PC-3 (cell line): ENCODE results near the gene CD40. TPM values are rescaled to one million over a fixed set of nuclear protein-coding genes. Genes with fewer than 3 reads are reported as not detected.

Experiments
- ATAC-seq: fragments of 200-7000 bp; cut with Tn5 transposase; 2 replicates; pipeline ENCODE4 v1.9.1; 2020; ENCODE audit warnings: mild to moderate bottlenecking, moderate library complexity
- BruUV-seq: library from RNA; stranded (reverse); fragments of 400-500 nt; replicated peaks from 2 replicates; lab custom pipeline; 2021; lab: Mats Ljungman, UMichigan
- CTCF ChIA-PET: fragments of 300-600 bp; sonication (Branson Sonifier 250); formaldehyde crosslinking; loops from one replicate; lab custom pipeline; 2022; ENCODE audit warnings: antibody characterized with exemption; lab: Charles Lee
- POLR2A ChIA-PET: fragments of 300-600 bp; sonication (Branson Sonifier 250); formaldehyde crosslinking; loops from one replicate; lab custom pipeline; 2022; ENCODE audit warnings: antibody characterized with exemption; ENCODE audit not compliant: unreplicated experiment; lab: Charles Lee
- DNase-seq: peaks from one replicate; pipeline ENCODE4 v3.0.0-alpha.2; 2015
- H2AFZ ChIP-seq: fragments of 300-600 bp; sonication (generic); 2 replicates; pipeline ENCODE4 v1.6.0; 2016; ENCODE audit warnings: antibody characterized with exemption, low read length
- H3F3A ChIP-seq: fragments of 300-600 bp; sonication (generic); one replicate; pipeline ENCODE4 v1.6.0; 2017; ENCODE audit warnings: antibody characterized with exemption, low read length, control low read depth, mild to moderate bottlenecking; ENCODE audit not compliant: unreplicated experiment
- H3K27ac ChIP-seq: fragments of 300-600 bp; sonication (generic); 2 replicates; pipeline ENCODE4 v1.5.1; 2016; ENCODE audit warnings: mild to moderate bottlenecking, low read length
- H3K27me3 ChIP-seq: fragments of 300-600 bp; sonication (generic); 2 replicates; pipeline ENCODE4 v1.6.1; 2016; ENCODE audit warnings: low read length, mixed read lengths
- H3K36me3 ChIP-seq: fragments of 300-600 bp; sonication (generic); 2 replicates; pipeline ENCODE4 v1.6.1; 2016; ENCODE audit warnings: low read depth, mixed run types, low read length, mixed read lengths
- H3K4me1 ChIP-seq: fragments of 300-600 bp; sonication (generic); 2 replicates; pipeline ENCODE4 v1.5.1; 2016; ENCODE audit warnings: low read length; ENCODE audit not compliant: insufficient read depth
- H3K4me2 ChIP-seq: fragments of 300-600 bp; sonication (generic); 2 replicates; pipeline ENCODE4 v1.6.0; 2016; ENCODE audit warnings: low read length
- H3K4me3 ChIP-seq: fragments of 300-600 bp; sonication (generic); 2 replicates; pipeline ENCODE4 v1.5.1; 2016; ENCODE audit warnings: mild to moderate bottlenecking, low read length, mixed read lengths
- H3K79me2 ChIP-seq: fragments of 300-600 bp; sonication (generic); 2 replicates; pipeline ENCODE4 v1.6.1; 2017; ENCODE audit warnings: low read length, mixed read lengths
- H3K9ac ChIP-seq: fragments of 300-600 bp; sonication (generic); 2 replicates; pipeline ENCODE4 v1.6.0; 2016; ENCODE audit warnings: mild to moderate bottlenecking, low read length
- H3K9me2 ChIP-seq: fragments of 300-600 bp; sonication (generic); replicated peaks from 2 replicates; pipeline ENCODE4 v1.6.1; 2016; ENCODE audit warnings: mixed run types, low read length, mixed read lengths
- H3K9me3 ChIP-seq: fragments of 300-600 bp; sonication (generic); 2 replicates; pipeline ENCODE4 v1.6.1; 2016; ENCODE audit warnings: low read length, mixed read lengths
- H4K20me1 ChIP-seq: fragments of 300-600 bp; sonication (generic); 2 replicates; pipeline ENCODE4 v1.6.1; 2016; ENCODE audit warnings: low read length, mixed read lengths
- EZH2 ChIP-seq: fragments of 300-600 bp; sonication (generic); IDR thresholded peaks from one replicate; pipeline ENCODE4 v1.6.1; 2017; ENCODE audit warnings: antibody characterized with exemption, mild to moderate bottlenecking, low read length; ENCODE audit not compliant: unreplicated experiment
- EZH2phosphoT487 ChIP-seq: fragments of 300-600 bp; sonication (generic); IDR thresholded peaks from 2 replicates; pipeline ENCODE4 v1.6.1; 2018; ENCODE audit warnings: mild to moderate bottlenecking, antibody characterized with exemption, low read length, borderline replicate concordance
- intact Hi-C: fragments of 100-400 bp; cut with micrococcal nuclease; formaldehyde crosslinking; loops from 2 replicates; pipeline ENCODE4 v1.9.0; 2023
- total RNA-seq: library from RNA; depleted of rRNA; stranded (reverse); fragments of >200 nt; gene quantifications from 2 replicates; pipeline ENCODE4 v1.2.3, GENCODE V29; 2014
- TF ChIP-seq, protein P1 (sequence below): fragments of 300-600 bp; sonication (generic); conservative IDR thresholded peaks from 2 replicates; pipeline ENCODE4 v1.5.1; 2017; ENCODE audit warnings: antibody characterized with exemption, low read depth, mild to moderate bottlenecking, low read length

The CD40 gene
- total RNA-seq, 1 experiment from 2014 or later, result 4.6 TPM

DNA sequence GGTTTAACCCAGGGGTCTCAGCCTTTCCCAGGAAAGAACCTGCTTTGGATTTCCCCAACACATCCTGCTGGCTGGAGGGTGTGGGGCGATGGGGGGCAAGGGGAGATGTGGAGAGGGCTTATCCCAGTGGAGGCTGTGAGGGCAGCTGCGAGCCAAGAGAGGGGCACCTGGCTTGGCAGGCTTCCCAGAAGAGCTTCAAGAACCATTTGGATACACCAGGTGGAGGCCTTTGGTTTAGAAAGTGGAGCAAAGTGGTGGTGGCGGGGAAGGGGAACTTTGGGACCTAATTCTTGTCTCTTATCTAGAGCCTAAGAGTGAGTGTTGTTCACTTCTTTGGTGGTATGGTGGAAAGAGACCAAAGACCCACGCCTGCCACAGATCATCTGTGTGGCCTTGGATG lies 12.4 kb downstream of the CD40 start:
- BruUV-seq, result no TSS peak
- H3K79me2 ChIP-seq, result no peaks in the 10 kb centered on the region
- H3K9me2 ChIP-seq, result no peaks in the 10 kb centered on the region
- peaks cover 23% of the 10 kb centered on the region for H3K4me1 ChIP-seq
- ATAC-seq, result no peak
- H3K9ac ChIP-seq, result no peak overlapping the region
- peaks cover 6% of the 10 kb centered on the region for H3F3A ChIP-seq
- H3K9me3 ChIP-seq, result no peaks in the 10 kb centered on the region
- no peaks in the 10 kb centered on the region for H3K36me3 ChIP-seq
- ChIA-PET POLR2A (no interaction called here), CTCF (interaction anchor here (1.0 kb wide), 1 partner anchor 103 kb away, joined by 3 read pairs; no protein-coding TSS in a partner anchor)
- no peak overlapping the region for H3K4me3 ChIP-seq
- no peak for DNase-seq
- no peak overlapping the region for H3K27ac ChIP-seq
- no peak overlapping the region for H2AFZ ChIP-seq
- H3K4me2 ChIP-seq, result no peak overlapping the region
- TF ChIP-seq EZH2 (no peak), EZH2phosphoT487 (no peak)
- TF ChIP-seq, protein P1, sequence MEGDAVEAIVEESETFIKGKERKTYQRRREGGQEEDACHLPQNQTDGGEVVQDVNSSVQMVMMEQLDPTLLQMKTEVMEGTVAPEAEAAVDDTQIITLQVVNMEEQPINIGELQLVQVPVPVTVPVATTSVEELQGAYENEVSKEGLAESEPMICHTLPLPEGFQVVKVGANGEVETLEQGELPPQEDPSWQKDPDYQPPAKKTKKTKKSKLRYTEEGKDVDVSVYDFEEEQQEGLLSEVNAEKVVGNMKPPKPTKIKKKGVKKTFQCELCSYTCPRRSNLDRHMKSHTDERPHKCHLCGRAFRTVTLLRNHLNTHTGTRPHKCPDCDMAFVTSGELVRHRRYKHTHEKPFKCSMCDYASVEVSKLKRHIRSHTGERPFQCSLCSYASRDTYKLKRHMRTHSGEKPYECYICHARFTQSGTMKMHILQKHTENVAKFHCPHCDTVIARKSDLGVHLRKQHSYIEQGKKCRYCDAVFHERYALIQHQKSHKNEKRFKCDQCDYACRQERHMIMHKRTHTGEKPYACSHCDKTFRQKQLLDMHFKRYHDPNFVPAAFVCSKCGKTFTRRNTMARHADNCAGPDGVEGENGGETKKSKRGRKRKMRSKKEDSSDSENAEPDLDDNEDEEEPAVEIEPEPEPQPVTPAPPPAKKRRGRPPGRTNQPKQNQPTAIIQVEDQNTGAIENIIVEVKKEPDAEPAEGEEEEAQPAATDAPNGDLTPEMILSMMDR, result no peak
- intact Hi-C loops, result loop anchor here (5.0 kb wide), 3 partner anchors 182 to 357 kb away; no protein-coding TSS in a partner anchor
- H4K20me1 ChIP-seq, result no peaks in the 10 kb centered on the region
- peaks cover 25% of the 10 kb centered on the region for H3K27me3 ChIP-seq

DNA sequence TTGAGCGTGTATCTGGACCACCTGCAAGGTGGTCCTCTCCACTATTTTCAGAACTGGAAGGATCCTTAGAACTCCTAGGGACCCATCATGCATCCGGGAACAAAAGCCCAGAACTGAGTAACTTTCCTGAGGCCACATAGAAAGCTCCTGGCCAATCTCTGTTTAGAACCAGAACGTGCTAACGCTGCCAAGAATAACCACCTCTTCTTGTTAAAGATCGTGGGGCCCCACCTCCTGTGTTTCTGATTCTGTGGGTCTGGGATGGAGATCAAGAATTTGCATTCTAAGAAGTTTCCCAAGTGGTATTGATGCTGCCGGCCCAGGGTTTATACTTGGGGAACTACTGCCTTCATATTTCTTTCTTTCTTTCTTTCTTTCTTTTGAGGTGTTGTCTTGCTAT lies 13.3 kb downstream of the CD40 start:
- ChIA-PET CTCF (interaction anchor here (0.5 kb wide), 1 partner anchor 66 kb away, joined by 7 read pairs; no protein-coding TSS in a partner anchor), POLR2A (no interaction called here)
- Histone ChIP-seq H3K27ac (no peak overlapping the region), H3K79me2 (no peaks in the 10 kb centered on the region), H3K4me1 (peaks cover 17% of the 10 kb centered on the region), H3F3A (peaks cover 6% of the 10 kb centered on the region), H3K9me2 (no peaks in the 10 kb centered on the region), H3K36me3 (no peaks in the 10 kb centered on the region), H3K4me2 (no peak overlapping the region), H3K27me3 (peaks cover 33% of the 10 kb centered on the region), H3K9me3 (no peaks in the 10 kb centered on the region), H3K4me3 (no peak overlapping the region), H2AFZ (no peak overlapping the region), H3K9ac (no peak overlapping the region), H4K20me1 (no peaks in the 10 kb centered on the region)
- no peak for ATAC-seq
- intact Hi-C loops, result loop anchor here (5.0 kb wide), 3 partner anchors 181 to 356 kb away; no protein-coding TSS in a partner anchor
- DNase-seq, result no peak
- TF ChIP-seq, protein P1, result no peak
- TF ChIP-seq EZH2 (no peak), EZH2phosphoT487 (no peak)
- BruUV-seq, result no TSS peak

DNA sequence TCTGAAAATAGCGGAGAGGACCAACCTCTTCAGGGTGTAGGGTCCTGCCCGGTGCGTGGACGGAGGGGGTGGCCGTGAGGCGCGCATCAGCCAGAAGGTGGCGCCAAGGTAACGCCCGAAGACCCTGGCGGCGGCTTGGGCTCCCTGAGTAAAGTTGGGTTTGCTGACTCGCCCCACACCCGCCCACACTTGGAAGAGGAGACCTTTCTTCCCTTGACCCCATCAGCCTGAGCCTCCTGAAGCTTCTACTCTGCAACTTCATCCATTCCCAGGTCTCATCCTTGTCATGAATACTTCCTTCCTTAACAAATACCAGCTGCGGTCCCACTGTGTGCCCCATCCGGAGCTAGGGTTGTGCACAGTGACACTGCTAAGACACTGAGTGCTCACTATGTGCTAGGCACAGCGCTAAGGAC lies 14.6 kb downstream of the CD40 start:
- DNase-seq (peak; percentile 76), ATAC-seq (peak; percentile 96)
- Histone ChIP-seq H3K4me1 (peaks cover 4% of the 10 kb centered on the region), H3K79me2 (no peaks in the 10 kb centered on the region), H3K4me2 (peak overlapping the region; percentile 18; the same call in 1 of the 2 replicates), H3K27me3 (peaks cover 43% of the 10 kb centered on the region), H3F3A (no peaks in the 10 kb centered on the region), H3K4me3 (no peak overlapping the region), H3K9me2 (no peaks in the 10 kb centered on the region), H3K9ac (no peak overlapping the region), H2AFZ (no peak overlapping the region; the same call in 1 of the 2 replicates), H3K27ac (no peak overlapping the region), H3K9me3 (no peaks in the 10 kb centered on the region), H4K20me1 (no peaks in the 10 kb centered on the region), H3K36me3 (no peaks in the 10 kb centered on the region)
- intact Hi-C loops, result loop anchor here (1.0 to 5.0 kb wide), 5 partner anchors 42 to 355 kb away; no protein-coding TSS in a partner anchor
- POLR2A ChIA-PET, result no interaction called here
- BruUV-seq, result no TSS peak
- no peak for TF ChIP-seq EZH2
- TF ChIP-seq, protein P1, result peak; percentile 92
- CTCF ChIA-PET, result interaction anchor here (0.7 to 1.0 kb wide), 2 partner anchors 112 to 306 kb away, joined by 4 to 6 read pairs; no protein-coding TSS in a partner anchor
